D341Med (cell line): ENCODE measurements around the gene EPHA7.
A peak's percentile ranks its signal among the peaks of the same experiment; 100 is the strongest.

ENCODE experiments used
- DNase-seq: peaks from one replicate; pipeline ENCODE4 v3.0.0; 2012; ENCODE audit warnings: low spot score

Gene EPHA7

GRCh38 chr6:93323630-93324029, 95.7 kb downstream of the EPHA7 start:
- no peak for DNase-seq

- DNase-seq, result no peak
Observed at GRCh38 chr6:93322651-93323050, 96.7 kb downstream of the EPHA7 start.

DNA sequence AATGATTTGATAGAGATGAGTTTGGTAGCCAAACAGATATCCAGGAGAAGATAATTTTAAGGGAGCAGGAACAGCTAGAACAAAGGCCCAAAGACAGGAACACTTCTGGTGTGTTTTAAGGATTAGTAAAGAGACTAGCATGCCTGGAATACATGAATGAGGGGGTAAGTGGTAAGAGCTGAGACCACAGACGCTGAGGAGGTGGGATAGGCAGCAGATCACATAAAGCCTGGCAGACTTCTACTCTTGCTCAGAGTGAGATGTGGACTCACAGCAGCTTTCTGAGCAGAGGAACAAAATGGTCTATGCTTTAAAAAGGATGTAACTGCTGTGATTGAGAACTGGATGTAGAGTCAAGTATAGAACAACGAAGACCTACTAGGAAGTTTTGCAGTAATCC, 100.1 kb downstream of the EPHA7 start:
- no peak for DNase-seq

DNA sequence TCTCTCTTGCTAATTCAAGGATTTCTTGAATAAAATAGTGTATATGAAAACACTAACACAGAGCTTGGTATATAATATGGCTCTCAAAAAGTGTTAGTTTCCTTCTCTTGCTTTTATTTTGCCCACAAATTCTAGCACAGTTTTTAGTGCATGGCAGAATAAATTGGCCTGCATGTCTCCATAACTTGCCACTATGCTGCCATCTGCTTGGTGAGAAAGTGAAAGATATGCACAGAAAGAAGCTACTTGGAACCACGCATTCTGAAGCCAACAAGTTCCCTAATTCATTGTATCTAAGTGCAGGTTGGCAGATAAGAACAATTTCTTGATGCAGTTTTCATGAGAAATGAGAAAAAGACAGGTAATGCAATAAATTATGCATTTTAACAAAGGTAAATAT, 101.2 kb downstream of the EPHA7 start:
- DNase-seq, result no peak

DNA sequence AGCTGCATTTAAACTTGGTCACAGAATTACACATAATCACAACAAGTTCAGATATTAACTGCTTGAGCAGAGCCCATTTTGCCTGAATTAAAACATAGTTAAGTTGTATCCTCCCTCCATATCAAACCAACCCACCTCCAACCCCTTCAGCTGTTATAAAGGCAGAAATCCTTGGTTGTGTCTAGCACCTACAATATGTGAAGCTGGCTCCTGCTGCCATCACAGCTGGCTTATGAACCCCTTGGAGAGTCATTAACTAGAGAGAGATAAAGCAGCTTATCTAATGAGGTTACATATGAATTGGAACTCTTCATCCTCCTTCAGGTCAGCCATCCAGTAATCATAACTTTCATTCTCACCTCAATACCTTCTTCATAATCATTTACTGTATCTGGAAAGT, 101.8 kb downstream of the EPHA7 start:
- peak; percentile 66 for DNase-seq

- no peak for DNase-seq
Observed at GRCh38 chr6:93307505-93308409, 111.6 kb downstream of the EPHA7 start.

DNA sequence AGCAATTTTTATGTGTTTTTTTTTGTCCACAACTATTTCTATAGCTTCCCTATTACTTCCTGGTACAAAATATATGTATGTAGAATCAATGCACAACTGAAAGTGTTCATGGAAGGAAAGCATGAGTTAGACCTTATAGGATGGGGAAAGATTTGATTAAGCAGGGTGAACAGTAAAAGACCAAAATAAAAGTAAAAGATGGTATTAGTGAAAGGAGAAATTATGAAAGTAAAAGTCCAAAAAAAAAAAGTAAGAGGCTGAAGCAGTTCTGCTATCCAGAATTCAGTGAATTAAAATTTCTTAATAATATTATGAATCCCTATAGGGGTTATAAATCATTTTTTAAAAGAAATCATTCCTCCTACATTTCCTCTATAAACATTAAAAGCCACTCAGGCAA, 114.3 kb downstream of the EPHA7 start:
- DNase-seq, result no peak

GRCh38 chr6:93304505-93304904, 114.9 kb downstream of the EPHA7 start:
- no peak for DNase-seq

GRCh38 chr6:93300661-93301060, 118.7 kb downstream of the EPHA7 start:
- no peak for DNase-seq

DNA sequence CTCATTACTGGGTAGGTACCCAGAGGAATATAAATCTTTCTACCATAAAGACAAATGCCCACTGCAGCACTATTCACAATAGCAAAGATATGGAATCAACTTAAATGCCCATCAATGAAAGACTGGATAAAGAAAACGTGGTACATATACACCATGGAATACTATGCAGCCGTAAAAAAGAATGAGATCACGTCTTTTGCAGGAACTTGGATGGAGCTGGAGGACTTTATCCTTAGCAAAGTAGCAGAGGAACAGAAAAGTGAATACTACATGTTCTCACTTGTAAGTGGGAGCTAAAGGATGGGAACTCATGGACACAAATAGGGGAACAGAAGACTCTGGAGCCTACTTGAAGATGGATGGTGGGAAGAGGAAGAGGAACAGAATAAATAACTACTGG, 119.7 kb downstream of the EPHA7 start:
- DNase-seq, result no peak

DNA sequence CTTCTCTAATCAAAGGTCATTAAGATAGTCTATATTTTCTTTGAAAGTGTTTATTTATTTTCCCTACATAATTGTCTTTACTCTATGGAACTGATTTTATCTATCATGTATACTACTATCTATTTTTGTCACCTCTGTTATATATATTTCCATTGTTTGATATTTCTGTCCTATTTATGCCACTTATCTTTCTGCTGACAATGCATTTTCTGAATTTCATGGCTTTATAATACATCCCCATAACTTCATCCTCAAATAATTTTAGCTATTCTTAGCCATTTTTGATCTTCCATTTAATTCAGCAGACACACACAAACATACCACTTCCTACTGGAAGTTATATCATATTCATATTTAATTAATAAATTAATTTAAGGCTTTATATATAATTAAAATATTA, 123.7 kb downstream of the EPHA7 start:
- DNase-seq, result no peak

- no peak for DNase-seq
Observed at GRCh38 chr6:93294879-93295278, 124.5 kb downstream of the EPHA7 start.

GRCh38 chr6:93293872-93294271, 125.5 kb downstream of the EPHA7 start:
- DNase-seq, result no peak

DNA sequence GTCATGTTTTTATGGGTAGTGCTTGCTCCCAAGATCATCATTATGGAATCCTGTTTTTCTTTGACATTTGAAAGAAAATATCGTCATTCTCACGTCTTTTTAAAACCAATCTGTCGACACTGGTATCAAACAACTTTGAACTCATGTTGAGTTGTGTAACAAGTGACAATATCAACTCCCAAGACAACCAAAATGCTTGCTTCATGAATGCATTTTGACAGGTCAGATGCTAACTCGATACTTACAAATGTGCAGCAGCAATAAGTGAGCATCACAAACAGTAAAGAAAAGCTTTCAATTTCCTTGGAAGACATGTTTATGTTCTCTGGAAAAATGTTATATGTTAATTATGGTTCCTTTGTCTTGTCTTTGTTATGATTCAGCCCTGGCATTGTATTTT, 125.9 kb downstream of the EPHA7 start:
- no peak for DNase-seq

GRCh38 chr6:93282521-93283031, 136.8 kb downstream of the EPHA7 start:
- DNase-seq, result no peak

DNA sequence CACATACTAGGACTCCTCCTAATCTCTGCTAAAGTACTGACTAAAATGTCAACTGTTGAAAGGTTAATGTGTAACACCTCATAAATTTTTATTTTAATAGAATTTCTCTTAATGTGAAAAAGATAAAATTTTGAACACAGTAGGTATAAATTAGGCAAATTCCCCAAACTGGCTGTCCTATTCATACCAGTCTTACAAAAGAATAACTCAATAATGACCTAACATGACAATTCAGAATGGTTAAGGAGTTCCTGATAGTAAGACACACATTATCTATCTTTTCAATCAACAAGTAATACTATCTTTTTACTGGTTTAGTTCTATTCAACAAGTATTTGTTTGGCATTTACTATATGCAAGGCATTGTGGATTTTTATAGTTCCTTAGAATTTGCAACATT, 141.1 kb downstream of the EPHA7 start:
- no peak for DNase-seq

DNA sequence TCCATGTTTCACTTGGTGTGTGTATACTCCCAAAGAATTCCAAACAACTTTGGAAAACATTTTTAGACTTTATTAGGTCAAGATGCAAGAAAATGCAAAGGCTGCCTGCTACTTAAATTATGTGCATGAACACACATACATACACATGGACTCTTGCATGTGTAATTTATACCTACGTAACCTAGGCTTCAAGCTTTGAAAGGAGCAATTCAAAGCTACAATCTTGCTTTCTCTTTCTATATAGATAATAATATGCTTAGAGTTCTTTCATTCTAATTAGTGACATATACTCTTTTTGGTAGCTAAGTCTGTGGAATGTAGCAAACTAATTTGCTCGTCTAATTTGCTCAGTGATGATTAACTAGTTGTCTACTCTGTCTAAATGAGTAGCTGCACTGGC, 146.5 kb downstream of the EPHA7 start:
- no peak for DNase-seq

- no peak for DNase-seq
Observed at GRCh38 chr6:93272211-93272610, 147.1 kb downstream of the EPHA7 start.

GRCh38 chr6:93266116-93266817, 153.1 kb downstream of the EPHA7 start:
- DNase-seq, result no peak

DNA sequence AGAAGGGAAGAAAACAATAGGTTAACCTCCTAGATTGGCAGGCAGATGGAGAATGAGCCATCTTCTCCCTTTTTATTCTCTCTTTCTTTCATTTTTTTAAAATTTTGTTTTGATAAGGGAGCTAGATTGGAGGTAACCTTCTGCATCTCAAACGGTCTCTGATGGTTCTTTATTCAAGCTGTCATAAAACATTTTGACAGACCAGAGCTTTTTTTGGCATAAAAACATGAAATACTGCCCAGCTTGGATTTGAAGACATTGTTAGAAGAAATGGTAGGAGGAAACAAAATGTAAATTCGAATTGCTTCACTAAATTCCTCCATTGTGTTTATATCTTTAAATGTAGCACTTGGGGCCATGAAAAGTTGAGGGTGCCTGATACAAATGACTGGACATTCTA, 158.5 kb downstream of the EPHA7 start:
- no peak for DNase-seq

- no peak for DNase-seq
Observed at GRCh38 chr6:93259332-93259731, 160.0 kb downstream of the EPHA7 start.

DNA sequence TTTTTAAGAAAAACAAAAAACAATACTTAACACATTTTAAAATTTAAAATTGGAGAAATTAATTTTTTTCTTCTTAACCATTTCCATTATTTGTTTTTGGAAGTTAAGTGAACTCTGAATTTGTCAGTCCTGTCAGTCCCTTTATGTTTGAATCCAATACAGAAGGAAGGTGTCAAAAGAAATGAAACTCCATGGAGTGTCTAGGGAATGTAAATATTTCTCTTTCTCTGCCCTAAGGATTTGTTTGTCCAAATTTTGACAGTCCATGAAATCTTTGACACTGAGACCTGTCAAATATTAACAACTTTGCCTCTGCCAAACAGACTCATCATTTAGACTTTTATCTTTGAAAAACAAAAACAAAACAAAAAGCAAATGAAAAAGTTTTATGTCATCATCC, 166.4 kb downstream of the EPHA7 start:
- DNase-seq, result no peak

DNA sequence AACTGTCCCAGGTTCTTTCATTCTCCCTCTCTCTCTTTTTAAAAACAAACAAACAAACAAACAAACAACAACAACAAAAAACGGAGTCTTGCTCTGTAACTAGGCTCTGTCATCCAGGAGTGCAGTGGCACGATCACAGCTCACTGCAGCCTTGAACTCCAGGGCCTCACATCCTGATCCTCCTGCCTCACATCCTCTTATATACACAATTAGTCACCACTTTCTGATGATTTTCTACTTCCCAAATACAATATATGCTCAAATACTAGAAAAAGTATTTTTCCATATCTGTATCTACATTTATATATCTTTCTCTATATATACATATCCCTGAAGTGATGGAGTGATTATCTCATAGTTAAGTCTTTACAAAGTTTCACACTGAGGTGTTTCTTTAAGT, 170.7 kb downstream of the EPHA7 start:
- DNase-seq, result no peak
